Measurements from ENCODE around the gene PIK3C2G. TPM values are rescaled to one million over a fixed set of nuclear protein-coding genes. Genes with fewer than 3 reads are reported as not detected.

Gene PIK3C2G
- total RNA-seq, 1 experiment from 2014 or later: not detected

DNA sequence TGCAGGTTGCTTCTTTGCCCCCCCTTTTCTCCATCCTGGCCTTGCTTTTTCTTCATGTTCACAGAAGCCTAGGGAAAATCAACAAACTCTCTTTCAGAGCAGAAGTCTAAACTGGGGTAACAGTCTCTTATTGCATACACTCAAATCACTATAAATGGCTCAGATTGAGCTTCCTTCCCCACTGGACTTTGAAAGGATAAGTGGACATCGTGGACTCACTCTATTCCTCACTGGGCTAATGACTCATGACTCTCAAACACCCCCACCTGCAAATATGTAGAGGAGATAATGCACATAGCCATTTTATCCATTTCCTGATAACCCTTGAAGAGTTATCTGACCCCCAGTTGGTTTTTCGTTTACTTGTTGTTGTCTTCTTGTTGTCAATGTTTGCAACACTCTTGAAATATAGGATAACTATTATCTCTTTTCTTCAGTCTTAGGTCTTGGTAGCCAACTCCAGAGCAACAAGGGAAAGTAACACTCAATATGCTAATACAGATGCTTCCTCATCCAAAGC lies 221.3 kb downstream of the PIK3C2G start:
- no peaks in the 10 kb centered on the region for H3K4me1 ChIP-seq (ENCODE audit: control insufficient read depth in 1 of 2, insufficient read depth in 2 of 2, low read length in 2 of 2)
- H2AFZ ChIP-seq (ENCODE audit: low read depth, low read length, poor library complexity, severe bottlenecking): no peak overlapping the region
- intact Hi-C loops (cut with micrococcal nuclease): no loop called here
- no peaks in the 10 kb centered on the region for H3K9me2 ChIP-seq (ENCODE audit: insufficient read depth)
- no TSS peak for BruUV-seq (replicated peaks)
- H3K4me2 ChIP-seq (ENCODE audit: low read length): no peak overlapping the region
- H3K9me3 ChIP-seq (ENCODE audit: control insufficient read depth in 1 of 2, insufficient read depth in 1 of 2, low read depth in 1 of 2, low read length in 2 of 2): no peaks in the 10 kb centered on the region
- no peak for ATAC-seq
- H3K27me3 ChIP-seq (ENCODE audit: insufficient read depth, low read length): no peaks in the 10 kb centered on the region
- RAD21 ChIA-PET (ENCODE audit: low non-redundant PET in 1 of 2, low total read pairs in 2 of 2, uncharacterized antibody in 2 of 2, unreplicated experiment in 2 of 2): no interaction called here
- H3K27ac ChIP-seq (ENCODE audit: low read depth, low read length): no peak overlapping the region
- no peak overlapping the region for H3K4me3 ChIP-seq (replicated peaks in 1 of 2; ENCODE audit: low read depth in 1 of 2, low read length in 2 of 2)
- TF ChIP-seq ELF1 (IDR thresholded peaks at IDR 0.05; ENCODE audit: borderline replicate concordance, low read depth) (no peak), MAX (IDR thresholded peaks at IDR 0.05) (no peak)
- H3K9ac ChIP-seq (ENCODE audit: low read length): no peak overlapping the region
- no peaks in the 10 kb centered on the region for H3K36me3 ChIP-seq (ENCODE audit: control insufficient read depth in 1 of 2, insufficient read depth in 2 of 2, low read length in 2 of 2)
- POLR2A ChIA-PET: no interaction called here
- no peaks in the 10 kb centered on the region for H3K79me2 ChIP-seq (ENCODE audit: insufficient read depth, low read length)
- DNase-seq (ENCODE audit: low read depth, low spot score): no peak
- CTCF ChIA-PET: no interaction called here
- H4K20me1 ChIP-seq (ENCODE audit: insufficient read depth): no peaks in the 10 kb centered on the region

- intact Hi-C loops (cut with micrococcal nuclease): no loop called here
- Histone ChIP-seq H3K79me2 (ENCODE audit: insufficient read depth, low read length) (no peaks in the 10 kb centered on the region), H3K4me2 (ENCODE audit: low read length) (no peak overlapping the region), H2AFZ (ENCODE audit: low read depth, low read length, poor library complexity, severe bottlenecking) (no peak overlapping the region), H3K36me3 (ENCODE audit: control insufficient read depth in 1 of 2, insufficient read depth in 2 of 2, low read length in 2 of 2) (no peaks in the 10 kb centered on the region), H3K27ac (ENCODE audit: low read depth, low read length) (no peak overlapping the region), H3K4me3 (replicated peaks in 1 of 2; ENCODE audit: low read depth in 1 of 2, low read length in 2 of 2) (no peak overlapping the region), H3K4me1 (ENCODE audit: control insufficient read depth in 1 of 2, insufficient read depth in 2 of 2, low read length in 2 of 2) (no peaks in the 10 kb centered on the region), H3K27me3 (ENCODE audit: insufficient read depth, low read length) (no peaks in the 10 kb centered on the region), H3K9me2 (ENCODE audit: insufficient read depth) (no peaks in the 10 kb centered on the region), H3K9ac (ENCODE audit: low read length) (no peak overlapping the region), H3K9me3 (ENCODE audit: control insufficient read depth in 1 of 2, insufficient read depth in 1 of 2, low read depth in 1 of 2, low read length in 2 of 2) (no peaks in the 10 kb centered on the region), H4K20me1 (ENCODE audit: insufficient read depth) (no peaks in the 10 kb centered on the region)
- ChIA-PET CTCF (no interaction called here), POLR2A (no interaction called here), RAD21 (ENCODE audit: low non-redundant PET in 1 of 2, low total read pairs in 2 of 2, uncharacterized antibody in 2 of 2, unreplicated experiment in 2 of 2) (no interaction called here)
- no TSS peak for BruUV-seq (replicated peaks)
- ATAC-seq (no peak), DNase-seq (ENCODE audit: low read depth, low spot score) (no peak)
- no peak for TF ChIP-seq YY1 (IDR thresholded peaks at IDR 0.05; ENCODE audit: extremely low read depth, insufficient replicate concordance, low read depth, low read length)
- TF ChIP-seq TCF7L2 (IDR thresholded peaks at IDR 0.05; ENCODE audit: borderline replicate concordance, extremely low read depth, insufficient read depth, insufficient read length): no peak
- no peak for TF ChIP-seq RAD21 (IDR thresholded peaks at IDR 0.05; ENCODE audit: low read depth)
- no peak for TF ChIP-seq EZH2 (IDR thresholded peaks at IDR 0.05)
- TF ChIP-seq EGR1 (IDR thresholded peaks at IDR 0.05; ENCODE audit: low read depth): no peak
- no peak for TF ChIP-seq EZH2phosphoT487 (IDR thresholded peaks at IDR 0.05; ENCODE audit: borderline replicate concordance)
- TF ChIP-seq POLR2A (IDR thresholded peaks at IDR 0.05; ENCODE audit: borderline replicate concordance, extremely low read depth, insufficient read depth, insufficient read length): no peak
- TF ChIP-seq SP1 (IDR thresholded peaks at IDR 0.05; ENCODE audit: low read depth): no peak
- TF ChIP-seq FOSL1 (IDR thresholded peaks at IDR 0.05; ENCODE audit: low read depth): no peak
- no peak for TF ChIP-seq CTCF (IDR thresholded peaks at IDR 0.05 in 2 of 3, conservative IDR thresholded peaks at IDR 0.05 in 1 of 3; ENCODE audit: borderline replicate concordance in 1 of 3, insufficient read depth in 1 of 3, low read depth in 2 of 3, low read length in 2 of 3)
- TF ChIP-seq ZFX (IDR thresholded peaks at IDR 0.05): no peak
- TF ChIP-seq, protein P1, sequence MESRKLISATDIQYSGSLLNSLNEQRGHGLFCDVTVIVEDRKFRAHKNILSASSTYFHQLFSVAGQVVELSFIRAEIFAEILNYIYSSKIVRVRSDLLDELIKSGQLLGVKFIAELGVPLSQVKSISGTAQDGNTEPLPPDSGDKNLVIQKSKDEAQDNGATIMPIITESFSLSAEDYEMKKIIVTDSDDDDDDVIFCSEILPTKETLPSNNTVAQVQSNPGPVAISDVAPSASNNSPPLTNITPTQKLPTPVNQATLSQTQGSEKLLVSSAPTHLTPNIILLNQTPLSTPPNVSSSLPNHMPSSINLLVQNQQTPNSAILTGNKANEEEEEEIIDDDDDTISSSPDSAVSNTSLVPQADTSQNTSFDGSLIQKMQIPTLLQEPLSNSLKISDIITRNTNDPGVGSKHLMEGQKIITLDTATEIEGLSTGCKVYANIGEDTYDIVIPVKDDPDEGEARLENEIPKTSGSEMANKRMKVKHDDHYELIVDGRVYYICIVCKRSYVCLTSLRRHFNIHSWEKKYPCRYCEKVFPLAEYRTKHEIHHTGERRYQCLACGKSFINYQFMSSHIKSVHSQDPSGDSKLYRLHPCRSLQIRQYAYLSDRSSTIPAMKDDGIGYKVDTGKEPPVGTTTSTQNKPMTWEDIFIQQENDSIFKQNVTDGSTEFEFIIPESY (IDR thresholded peaks at IDR 0.05; ENCODE audit: extremely low read depth, insufficient replicate concordance, low read length): no peak
Measured at GRCh38 chr12:18483698-18484325, 222.5 kb downstream of the PIK3C2G start.

Measured in HCT116 (cell line).